ENCODE data around the gene EPHA5.

DNA sequence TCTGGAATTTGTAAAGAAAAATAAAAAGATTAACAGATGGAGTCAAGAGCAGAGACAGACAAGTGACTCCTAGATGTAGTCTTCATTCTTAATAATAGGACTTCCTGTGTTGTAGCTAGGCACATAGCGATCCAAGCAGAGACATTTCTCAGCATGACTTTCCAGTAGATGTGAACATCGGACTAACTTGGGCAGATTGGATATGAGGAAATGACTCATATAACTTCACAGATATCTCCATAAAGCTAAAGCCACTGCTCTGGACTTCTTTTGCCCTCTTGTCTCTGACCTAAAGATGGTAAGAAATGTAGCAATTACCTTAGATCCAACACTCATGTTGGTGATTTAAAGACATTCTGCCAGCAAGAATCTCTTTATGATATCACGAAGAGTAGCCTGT, 131.7 kb downstream of the EPHA5 start:
- TF ChIP-seq, protein P1, sequence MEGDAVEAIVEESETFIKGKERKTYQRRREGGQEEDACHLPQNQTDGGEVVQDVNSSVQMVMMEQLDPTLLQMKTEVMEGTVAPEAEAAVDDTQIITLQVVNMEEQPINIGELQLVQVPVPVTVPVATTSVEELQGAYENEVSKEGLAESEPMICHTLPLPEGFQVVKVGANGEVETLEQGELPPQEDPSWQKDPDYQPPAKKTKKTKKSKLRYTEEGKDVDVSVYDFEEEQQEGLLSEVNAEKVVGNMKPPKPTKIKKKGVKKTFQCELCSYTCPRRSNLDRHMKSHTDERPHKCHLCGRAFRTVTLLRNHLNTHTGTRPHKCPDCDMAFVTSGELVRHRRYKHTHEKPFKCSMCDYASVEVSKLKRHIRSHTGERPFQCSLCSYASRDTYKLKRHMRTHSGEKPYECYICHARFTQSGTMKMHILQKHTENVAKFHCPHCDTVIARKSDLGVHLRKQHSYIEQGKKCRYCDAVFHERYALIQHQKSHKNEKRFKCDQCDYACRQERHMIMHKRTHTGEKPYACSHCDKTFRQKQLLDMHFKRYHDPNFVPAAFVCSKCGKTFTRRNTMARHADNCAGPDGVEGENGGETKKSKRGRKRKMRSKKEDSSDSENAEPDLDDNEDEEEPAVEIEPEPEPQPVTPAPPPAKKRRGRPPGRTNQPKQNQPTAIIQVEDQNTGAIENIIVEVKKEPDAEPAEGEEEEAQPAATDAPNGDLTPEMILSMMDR (optimal IDR thresholded peaks at IDR 0.05 in 1 of 3, IDR thresholded peaks at IDR 0.05 in 1 of 3, conservative IDR thresholded peaks at IDR 0.05 in 1 of 3; ENCODE audit: extremely low read depth in 1 of 3, insufficient read depth in 2 of 3, low read length in 3 of 3), result no peak
- TF ChIP-seq EZH2 (IDR thresholded peaks at IDR 0.05; ENCODE audit: low read length), result no peak

Data from keratinocyte (primary cell).